Endothelial cell of umbilical vein (primary cell): Measurements from ENCODE around the gene SBSN.

Experiments used
- CTCF ChIP-seq, 2 donors: IDR thresholded peaks; 1 replicate in 1 of 2; 2 replicates in 1 of 2; pipeline ENCODE4 v1.5.1; 2011; ENCODE audit warnings: low read length in 2 of 2, mild to moderate bottlenecking in 2 of 2, moderate library complexity in 2 of 2, control low read depth in 1 of 2, inconsistent platforms in 1 of 2, low read depth in 1 of 2; ENCODE audit not compliant: insufficient read depth in 1 of 2; ENCODE audit errors: extremely low read depth in 1 of 2
- EZH2 ChIP-seq: IDR thresholded peaks from 2 replicates; pipeline ENCODE4 v1.6.1; 2012; ENCODE audit warnings: borderline replicate concordance, low read depth, mild to moderate bottlenecking, moderate library complexity, low read length, inconsistent platforms; ENCODE audit not compliant: severe bottlenecking
- FOS ChIP-seq: IDR thresholded peaks from 2 replicates; pipeline ENCODE4 v1.6.1; 2011; ENCODE audit warnings: mild to moderate bottlenecking, low read length, moderate library complexity, borderline replicate concordance; ENCODE audit not compliant: insufficient read depth
- GATA2 ChIP-seq: IDR thresholded peaks from 2 replicates; pipeline ENCODE4 v1.7.0; 2011; ENCODE audit warnings: low read depth, mild to moderate bottlenecking, moderate library complexity, mixed read lengths, low read length; ENCODE audit not compliant: insufficient read length, insufficient read depth
- JUN ChIP-seq: IDR thresholded peaks from 2 replicates; pipeline ENCODE4 v1.6.1; 2011; ENCODE audit warnings: borderline replicate concordance, low read depth; ENCODE audit not compliant: insufficient read length, insufficient read depth
- MAX ChIP-seq: IDR thresholded peaks from 2 replicates; pipeline ENCODE4 v1.6.1; 2011; ENCODE audit not compliant: insufficient read depth, insufficient read length
- MYC ChIP-seq: IDR thresholded peaks from one replicate; pipeline ENCODE4 v1.6.1; 2011; ENCODE audit warnings: mild to moderate bottlenecking, low read depth, low read length
- POLR2A ChIP-seq: IDR thresholded peaks from 2 replicates; pipeline ENCODE4 v1.6.1; 2012; ENCODE audit warnings: low read depth, mild to moderate bottlenecking, control low read depth, low read length
- POLR2AphosphoS5 ChIP-seq: IDR thresholded peaks from 2 replicates; pipeline ENCODE4 v1.6.1; 2012; ENCODE audit warnings: low read depth, mild to moderate bottlenecking, control low read depth, low read length, moderate library complexity; ENCODE audit not compliant: insufficient read depth

- TF ChIP-seq CTCF (IDR thresholded peaks at IDR 0.05; ENCODE audit: extremely low read depth in 1 of 2, insufficient read depth in 1 of 2, low read depth in 1 of 2, low read length in 2 of 2) (no peak), POLR2A (no peak), EZH2 (no peak), MYC (no peak), JUN (no peak), POLR2AphosphoS5 (no peak), FOS (no peak), MAX (no peak), GATA2 (no peak)
Observed at GRCh38 chr19:35502751-35503150, 25.4 kb downstream of the SBSN start.
